Peyer's patch (tissue), 4 donors: ENCODE results near the gene CCNB3.

Experiments used
- POLR2A ChIP-seq, 2 donors: fragments of 450-650 bp; IDR thresholded peaks; one replicate each; pipeline ENCODE4 v1.5.1; 2017; ENCODE audit warnings: antibody characterized with exemption in 2 of 2, mild to moderate bottlenecking in 2 of 2, moderate library complexity in 2 of 2
- TF ChIP-seq, protein P1 (sequence below), 6 experiments: fragments of 450-650 bp in 4 of 6; fragments of 200-600 bp in 2 of 6; sonication (generic) in 1 of 6; IDR thresholded peaks; one replicate each; pipeline ENCODE4 v1.5.1; 2017 to 2019; ENCODE audit warnings: antibody characterized with exemption in 6 of 6, mild to moderate bottlenecking in 3 of 6, moderate library complexity in 1 of 6

DNA sequence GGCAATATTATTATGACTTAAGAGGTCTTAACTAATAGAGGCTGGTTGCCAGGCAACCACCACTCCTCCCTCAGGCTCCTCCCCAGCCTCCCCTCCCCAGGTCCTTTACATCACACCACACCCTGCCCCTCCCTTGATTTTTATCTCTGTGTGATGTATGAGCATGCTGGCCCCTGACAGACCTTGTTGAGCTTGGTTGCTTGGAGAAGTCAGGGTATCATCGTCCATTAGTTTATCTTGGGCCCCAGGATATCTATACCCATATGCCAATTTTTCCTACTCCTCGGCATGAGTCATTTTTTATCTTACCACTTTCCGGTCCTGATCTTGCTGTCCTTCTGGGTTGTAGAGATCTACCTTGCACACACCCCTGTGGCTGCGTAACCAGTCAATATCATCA, 6.2 kb upstream of the CCNB3 start:
- TF ChIP-seq POLR2A (IDR thresholded peaks at IDR 0.05) = no peak
- TF ChIP-seq, protein P1, sequence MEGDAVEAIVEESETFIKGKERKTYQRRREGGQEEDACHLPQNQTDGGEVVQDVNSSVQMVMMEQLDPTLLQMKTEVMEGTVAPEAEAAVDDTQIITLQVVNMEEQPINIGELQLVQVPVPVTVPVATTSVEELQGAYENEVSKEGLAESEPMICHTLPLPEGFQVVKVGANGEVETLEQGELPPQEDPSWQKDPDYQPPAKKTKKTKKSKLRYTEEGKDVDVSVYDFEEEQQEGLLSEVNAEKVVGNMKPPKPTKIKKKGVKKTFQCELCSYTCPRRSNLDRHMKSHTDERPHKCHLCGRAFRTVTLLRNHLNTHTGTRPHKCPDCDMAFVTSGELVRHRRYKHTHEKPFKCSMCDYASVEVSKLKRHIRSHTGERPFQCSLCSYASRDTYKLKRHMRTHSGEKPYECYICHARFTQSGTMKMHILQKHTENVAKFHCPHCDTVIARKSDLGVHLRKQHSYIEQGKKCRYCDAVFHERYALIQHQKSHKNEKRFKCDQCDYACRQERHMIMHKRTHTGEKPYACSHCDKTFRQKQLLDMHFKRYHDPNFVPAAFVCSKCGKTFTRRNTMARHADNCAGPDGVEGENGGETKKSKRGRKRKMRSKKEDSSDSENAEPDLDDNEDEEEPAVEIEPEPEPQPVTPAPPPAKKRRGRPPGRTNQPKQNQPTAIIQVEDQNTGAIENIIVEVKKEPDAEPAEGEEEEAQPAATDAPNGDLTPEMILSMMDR (IDR thresholded peaks at IDR 0.05) = no peak
